ENCODE measurements around the gene MIEN1.
A peak's percentile ranks its signal among the peaks of the same experiment; 100 is the strongest.
"Not testable (repeated sequence)": the region's sequence is repeated elsewhere in the genome, so short reads cannot be mapped to it uniquely, and the experiment has no call there.

MIEN1 gene

DNA sequence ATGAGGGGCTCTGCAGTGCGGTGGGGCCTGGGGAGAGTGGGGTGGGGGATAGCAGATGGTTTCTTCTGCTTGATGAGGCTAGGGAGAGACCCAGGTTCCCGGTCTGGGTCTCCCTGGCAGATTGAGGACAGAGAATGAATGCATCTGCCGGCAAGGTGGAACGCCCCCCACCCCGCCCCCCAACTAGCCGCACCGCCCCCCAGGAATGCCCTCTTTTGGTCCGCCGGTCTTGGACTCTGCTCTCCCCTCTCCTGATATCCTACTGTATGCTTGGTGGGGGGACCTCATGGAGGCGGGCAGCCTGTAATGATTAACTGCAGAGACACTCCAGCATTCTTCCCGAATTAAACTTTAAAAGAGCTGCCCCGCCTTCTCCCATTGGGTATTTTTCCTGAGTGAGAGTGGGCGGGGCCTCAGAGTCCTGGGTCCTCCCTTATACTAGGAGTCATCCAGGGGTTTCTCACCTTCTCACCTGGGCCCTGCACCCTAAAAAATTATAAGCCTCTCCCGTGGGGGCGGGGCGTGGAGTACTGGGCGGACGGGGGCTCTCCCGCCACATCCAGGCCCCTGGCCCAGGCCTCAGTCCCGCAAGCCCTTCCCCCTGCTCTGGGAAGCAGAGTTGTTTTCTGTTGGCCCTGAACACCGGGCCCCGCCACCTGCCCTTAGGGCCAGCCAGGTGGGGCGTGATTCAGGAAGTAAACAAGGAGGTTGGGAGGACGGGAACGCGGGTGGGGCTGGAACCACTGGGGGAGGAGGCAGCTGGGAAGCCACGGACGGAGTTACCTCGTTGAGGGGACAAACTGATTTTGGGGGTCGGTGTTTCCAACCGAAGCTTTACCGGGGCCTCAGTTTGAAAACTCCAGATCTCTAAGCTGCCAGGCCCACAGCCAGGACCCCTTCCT is 8.9 kb upstream of the MIEN1 start:
- DNase-seq, result peak; percentile 48

DNA sequence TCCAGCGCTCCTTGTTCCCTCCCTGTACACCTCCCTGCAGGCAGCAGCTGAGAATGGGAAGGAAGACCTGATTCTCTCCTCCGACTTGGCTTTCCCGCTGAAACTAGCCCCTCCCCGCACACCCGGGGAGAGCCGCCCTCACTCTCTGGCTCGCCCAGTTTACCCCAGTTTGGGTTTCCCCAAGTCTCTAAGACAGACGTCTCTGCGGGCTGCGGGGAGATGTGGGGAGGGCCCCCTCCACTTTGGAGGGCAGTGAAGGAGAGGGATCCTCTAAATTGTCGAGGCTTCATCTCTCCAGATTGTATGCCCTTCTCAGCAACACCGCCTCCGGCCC is 8.2 kb upstream of the MIEN1 start:
- DNase-seq, result peak; percentile 43

DNA sequence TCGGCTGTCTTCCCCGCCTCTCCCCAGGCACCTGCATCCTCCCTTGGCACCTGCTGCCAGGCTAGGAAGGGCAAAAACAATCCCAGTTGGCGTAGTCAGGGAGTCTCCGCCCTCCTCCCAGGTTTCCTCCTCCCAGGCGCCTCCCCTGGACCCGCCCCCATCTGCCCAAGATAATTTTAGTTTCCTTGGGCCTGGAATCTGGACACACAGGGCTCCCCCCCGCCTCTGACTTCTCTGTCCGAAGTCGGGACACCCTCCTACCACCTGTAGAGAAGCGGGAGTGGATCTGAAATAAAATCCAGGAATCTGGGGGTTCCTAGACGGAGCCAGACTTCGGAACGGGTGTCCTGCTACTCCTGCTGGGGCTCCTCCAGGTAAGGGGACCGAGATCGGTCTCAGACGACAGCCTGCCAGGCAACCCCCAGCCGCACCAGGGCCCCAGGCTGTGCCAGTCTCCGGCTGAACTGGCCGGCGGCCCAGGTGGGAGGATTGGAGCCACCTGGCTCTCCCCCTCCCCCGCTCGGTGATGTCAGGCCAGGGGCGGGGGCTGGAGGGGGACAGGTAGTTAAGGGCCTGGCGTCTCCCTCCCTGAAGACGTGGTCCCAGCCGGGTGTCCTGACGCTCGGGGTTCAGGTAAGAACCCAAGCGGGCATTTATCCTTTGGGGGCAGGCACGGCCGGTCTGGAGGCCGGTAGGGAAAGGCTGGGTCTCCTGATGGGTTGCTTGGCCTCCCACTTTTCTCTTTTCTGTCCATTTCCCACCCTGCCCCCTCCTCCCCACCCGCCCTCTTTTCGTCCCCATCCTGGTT is 7.6 kb upstream of the MIEN1 start, which contains the start of gene GRB7:
Gene GRB7, plus strand, starts transcription at position 179 of the 808 bp plus-strand sequence. CDS start 4,364 bp downstream, outside the sequence.
- peak; percentile 84 for DNase-seq

DNA sequence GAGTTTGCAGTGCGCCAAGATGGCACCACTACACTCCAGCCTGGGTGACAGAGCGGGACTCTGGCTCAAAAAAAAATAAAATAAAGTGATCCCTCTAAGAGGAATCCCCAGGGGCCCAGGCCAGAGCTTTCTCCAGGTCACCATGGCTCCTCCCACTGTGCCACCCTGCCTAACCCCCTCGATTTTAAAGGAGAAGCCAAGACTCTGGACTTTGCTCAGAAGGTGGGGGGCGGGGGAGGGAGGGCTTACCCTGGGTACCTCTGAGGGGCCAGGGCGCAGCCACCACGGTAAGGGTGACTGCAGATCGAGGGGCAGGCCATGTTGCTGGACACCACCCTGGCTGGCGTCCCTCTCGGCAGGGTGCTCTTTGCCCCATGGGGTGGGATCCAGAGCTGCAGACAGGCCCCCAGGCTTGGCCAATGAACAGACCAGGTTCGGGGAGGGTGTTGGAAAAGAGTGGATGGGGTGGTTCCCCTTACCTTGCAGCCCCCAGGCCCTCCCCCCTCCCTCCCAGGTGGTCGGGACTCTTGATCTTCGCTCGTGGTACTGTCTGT is 7.0 kb upstream of the MIEN1 start:
- no peak for DNase-seq

DNA sequence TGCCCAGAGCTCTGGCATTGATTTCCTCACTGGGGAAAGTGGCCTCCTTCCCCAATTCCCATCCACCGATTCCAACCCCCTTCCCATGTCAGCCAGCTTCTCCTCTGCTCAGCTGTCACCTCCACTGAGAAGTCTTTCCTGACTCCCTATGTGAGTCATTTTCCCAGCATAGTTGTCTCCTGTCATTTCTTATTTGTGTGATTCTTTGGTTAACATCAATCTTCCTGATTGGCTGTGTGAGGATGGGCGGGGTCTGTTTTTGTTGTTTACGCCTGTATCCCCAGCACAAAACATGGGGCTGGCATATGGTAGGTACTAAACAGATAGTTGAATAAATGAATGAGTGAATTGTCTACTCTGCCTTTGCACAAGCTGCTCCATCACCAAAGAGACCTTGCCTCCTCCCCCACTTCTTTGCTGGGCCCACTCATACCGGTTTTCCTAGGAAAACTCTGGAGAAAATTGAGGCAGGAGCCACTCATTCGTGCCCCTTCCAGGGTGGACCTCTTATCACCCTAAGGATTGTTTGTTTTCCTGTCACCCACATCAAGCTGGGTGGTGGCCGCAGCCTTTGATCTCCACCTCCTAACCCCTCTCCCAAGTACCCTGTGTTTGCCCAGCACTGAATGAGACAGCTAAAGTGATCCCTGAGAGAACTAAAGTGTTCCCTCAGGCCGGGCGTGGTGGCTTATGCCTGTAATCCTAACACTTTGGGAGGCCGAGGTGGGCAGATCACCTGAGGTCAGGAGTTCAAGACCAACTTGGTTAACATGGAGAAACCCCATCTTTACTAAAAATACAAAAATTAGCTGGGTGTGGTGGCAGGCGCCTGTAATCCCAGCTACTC is 6.2 kb upstream of the MIEN1 start:
- no peak for DNase-seq

DNA sequence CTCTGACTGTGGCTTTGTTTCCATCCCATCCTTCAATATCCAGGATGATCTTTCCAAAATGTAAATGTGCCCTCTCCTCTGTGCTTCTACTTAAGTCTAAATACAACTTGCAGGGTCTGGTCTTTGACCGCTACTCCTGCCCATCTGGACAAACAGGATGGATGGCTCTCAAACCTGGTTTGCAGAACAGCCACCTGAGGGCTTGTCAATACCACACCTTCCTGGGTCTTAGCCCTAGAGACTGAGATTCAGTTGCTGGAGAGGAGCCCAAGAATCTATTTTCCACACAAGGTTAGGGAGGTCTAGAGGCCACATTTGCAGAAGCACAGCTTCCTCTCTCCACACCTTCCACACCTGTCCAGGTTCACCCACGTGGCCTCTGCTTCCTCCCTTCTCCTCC is 5.5 kb upstream of the MIEN1 start:
- DNase-seq, result no peak

DNA sequence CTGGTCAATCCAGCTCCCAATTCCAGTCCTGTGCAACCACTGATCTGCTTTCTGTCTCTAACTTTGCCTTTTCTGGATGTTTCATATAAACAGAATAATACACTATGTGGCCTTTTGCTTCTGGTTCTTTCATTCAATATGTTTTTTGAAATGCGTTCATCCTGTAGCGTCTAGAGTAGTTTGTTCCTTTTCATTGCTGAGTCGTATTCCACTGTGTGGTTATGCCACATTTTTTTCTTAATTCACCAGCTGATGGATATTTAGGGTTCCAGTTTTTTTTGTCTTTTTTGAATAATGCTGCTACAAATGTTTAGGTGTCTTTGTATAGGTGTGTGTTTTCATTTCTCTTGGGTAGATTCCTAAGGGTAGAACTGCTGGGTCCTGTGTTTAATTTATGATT is 2.3 kb upstream of the MIEN1 start:
- no peak for DNase-seq

DNA sequence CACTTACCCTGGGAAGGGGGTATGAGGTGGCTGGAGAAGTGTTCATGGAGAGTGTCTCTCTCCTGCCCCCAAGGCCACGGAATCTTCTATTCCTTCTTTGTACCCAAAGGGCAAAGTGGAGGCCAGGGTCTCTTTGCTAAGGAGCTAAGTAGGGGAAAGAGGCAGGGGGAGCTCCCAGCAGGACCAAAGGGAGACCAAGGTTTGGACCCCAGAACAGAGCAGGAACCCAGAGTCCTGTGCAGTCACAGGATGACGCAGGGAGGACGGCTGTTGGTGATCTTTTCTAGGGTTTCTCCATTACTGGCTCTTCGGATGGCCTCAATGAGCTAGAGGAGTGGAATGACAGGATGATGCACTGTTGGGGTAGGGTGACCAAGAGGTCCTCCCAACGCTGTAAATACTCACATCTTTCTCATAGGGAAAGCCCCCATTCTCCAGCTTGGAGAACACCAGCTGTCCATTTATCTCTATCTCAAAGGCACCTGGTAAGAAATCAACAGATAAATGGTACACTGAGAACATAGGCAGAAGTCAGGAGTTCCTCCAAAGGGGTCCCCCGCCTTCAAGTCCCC is 966 bp downstream of the MIEN1 start:
- DNase-seq, result no peak

DNA sequence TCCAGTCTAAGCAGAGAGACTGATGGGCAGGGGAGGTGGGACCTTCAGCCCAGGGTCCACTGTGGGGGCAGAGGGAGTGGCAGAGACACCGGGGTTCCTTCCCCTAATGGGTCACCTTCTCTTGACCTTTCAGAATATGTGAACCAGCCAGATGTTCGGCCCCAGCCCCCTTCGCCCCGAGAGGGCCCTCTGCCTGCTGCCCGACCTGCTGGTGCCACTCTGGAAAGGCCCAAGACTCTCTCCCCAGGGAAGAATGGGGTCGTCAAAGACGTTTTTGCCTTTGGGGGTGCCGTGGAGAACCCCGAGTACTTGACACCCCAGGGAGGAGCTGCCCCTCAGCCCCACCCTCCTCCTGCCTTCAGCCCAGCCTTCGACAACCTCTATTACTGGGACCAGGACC is 2.8 kb downstream of the MIEN1 start:
- no peak for DNase-seq

DNA sequence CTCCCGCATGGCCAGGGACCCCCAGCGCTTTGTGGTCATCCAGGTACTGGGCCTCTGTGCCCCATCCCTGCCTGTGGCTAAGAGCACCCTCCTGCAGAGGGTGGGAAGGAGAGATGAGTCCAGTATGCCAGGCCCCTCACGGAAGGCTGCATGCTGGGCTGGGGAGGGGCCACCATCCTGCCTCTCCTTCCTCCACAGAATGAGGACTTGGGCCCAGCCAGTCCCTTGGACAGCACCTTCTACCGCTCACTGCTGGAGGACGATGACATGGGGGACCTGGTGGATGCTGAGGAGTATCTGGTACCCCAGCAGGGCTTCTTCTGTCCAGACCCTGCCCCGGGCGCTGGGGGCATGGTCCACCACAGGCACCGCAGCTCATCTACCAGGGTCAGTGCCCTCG is 3.7 kb downstream of the MIEN1 start:
- no peak for DNase-seq

DNA sequence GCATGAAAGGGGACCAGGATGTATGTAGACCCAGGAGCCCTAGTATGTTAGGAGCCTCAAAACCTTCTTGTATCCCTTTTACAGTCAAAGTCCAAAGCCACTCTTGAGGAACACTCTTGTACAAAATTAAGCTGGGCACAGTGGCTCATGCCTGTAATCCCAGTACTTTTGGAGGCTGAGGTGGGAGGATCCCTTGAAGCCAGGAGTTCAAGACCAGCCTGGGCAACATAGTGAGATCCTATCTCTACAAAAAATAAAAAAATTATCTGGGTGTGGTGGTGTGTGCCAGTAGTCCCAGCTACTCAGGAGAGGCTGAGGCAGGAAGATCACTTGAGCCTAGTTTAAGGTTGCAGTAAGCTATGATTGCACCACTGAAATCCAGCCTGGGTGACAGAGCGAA is 4.4 kb downstream of the MIEN1 start:
- not testable (repeated sequence) for DNase-seq

DNA sequence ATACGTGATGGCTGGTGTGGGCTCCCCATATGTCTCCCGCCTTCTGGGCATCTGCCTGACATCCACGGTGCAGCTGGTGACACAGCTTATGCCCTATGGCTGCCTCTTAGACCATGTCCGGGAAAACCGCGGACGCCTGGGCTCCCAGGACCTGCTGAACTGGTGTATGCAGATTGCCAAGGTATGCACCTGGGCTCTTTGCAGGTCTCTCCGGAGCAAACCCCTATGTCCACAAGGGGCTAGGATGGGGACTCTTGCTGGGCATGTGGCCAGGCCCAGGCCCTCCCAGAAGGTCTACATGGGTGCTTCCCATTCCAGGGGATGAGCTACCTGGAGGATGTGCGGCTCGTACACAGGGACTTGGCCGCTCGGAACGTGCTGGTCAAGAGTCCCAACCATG is 5.6 kb downstream of the MIEN1 start:
- no peak for DNase-seq

DNA sequence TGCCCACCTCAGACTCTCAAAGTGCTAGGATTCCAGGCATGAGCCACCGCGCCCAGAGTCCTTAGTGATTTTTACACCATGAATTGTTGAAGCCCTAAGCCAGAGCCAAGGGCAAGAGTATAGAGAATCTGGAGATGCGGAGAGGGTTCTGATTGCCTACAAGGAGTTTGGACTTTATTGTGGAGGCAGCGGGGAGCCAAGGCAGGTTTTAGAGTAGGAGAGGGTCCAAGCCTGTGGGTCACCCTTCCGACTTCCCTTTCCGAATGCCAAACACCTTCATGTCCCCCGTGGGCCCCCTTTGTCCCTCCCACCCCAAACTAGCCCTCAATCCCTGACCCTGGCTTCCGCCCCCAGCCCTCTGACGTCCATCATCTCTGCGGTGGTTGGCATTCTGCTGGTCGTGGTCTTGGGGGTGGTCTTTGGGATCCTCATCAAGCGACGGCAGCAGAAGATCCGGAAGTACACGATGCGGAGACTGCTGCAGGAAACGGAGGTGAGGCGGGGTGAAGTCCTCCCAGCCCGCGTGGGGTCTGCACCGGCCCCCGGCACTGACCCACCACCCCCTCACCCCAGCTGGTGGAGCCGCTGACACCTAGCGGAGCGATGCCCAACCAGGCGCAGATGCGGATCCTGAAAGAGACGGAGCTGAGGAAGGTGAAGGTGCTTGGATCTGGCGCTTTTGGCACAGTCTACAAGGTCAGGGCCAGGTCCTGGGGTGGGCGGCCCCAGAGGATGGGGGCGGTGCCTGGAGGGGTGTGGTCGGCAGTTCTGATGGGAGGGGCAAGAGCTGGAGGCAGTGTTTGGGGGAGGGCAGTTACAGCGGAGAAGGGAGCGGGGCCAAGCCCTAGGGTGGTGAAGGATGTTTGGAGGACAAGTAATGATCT is 7.1 kb downstream of the MIEN1 start:
- no peak for DNase-seq

DNA sequence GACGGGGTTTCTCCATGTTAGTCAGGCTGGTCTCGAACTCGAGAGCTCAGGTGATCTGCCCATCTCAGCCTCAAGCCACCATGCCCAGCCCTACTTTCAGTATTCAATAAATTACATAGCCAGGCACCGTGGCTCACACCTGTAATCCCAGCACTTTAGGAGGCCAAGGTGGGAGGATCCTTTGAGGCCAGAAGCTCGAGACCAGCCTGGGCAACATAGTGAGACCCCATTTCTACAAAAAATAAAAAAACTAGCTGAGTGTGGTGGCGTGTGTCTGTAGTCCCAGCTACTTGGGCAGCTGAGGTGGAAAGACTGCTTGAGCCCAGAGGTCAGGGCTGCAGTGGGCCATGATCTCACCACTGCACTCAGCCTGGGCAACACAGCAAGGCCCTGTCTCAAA is 8.2 kb downstream of the MIEN1 start:
- DNase-seq, result no peak

DNA sequence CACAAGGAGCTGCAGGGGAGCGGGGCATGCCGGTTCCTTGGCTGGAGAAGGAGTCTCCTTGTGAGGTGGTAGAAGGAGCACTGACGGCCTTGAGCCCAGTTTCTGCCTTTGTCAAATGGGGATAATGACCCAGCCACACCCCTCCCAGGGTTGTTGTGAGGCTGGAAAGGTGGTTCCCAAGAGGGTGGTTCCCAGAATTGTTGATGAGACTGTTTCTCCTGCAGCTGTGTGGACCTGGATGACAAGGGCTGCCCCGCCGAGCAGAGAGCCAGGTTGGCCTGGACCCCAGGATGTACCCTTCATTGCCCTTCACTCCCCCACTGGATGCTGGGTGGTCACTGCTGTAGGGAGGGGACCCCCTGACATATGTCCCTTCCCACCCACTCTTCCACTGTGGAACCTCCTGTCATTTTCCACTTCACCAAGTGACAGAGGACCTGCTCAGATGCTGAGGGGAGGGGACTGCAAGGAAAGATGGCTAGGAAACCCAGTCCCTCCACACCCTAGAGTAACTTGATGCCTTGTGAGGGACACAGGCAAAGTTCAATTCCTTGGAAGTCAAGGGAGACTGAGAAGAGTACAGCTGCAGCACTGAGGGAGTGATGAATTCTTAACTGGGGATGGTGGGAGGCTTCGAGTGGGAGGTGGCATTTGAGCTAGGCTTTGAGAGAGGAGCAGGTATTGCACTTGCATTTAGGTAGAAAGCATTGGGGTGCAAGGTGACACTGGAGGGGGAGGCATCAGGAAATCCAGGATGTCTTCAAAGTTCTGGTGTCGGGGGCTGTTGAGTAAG is 10.6 kb downstream of the MIEN1 start:
- DNase-seq, result no peak

DNA sequence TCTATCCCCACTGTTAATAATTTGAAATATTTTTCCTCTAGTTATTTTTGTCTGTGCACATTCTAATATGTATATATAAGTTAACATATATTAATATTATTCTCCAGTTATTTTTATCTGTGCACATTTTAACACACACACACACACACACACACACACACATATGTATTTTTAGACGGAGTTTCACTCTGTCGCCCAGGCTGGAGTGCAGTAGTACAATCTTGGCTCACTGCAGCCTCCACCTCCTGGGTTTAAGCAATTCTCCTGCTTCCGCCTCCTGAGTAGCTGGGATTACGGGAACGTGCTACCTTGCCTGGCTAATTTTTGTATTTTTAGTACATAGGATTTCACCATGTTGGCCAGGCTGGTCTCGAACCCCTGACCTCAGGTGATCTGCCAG is 12.7 kb downstream of the MIEN1 start:
- DNase-seq, result no peak

DNA sequence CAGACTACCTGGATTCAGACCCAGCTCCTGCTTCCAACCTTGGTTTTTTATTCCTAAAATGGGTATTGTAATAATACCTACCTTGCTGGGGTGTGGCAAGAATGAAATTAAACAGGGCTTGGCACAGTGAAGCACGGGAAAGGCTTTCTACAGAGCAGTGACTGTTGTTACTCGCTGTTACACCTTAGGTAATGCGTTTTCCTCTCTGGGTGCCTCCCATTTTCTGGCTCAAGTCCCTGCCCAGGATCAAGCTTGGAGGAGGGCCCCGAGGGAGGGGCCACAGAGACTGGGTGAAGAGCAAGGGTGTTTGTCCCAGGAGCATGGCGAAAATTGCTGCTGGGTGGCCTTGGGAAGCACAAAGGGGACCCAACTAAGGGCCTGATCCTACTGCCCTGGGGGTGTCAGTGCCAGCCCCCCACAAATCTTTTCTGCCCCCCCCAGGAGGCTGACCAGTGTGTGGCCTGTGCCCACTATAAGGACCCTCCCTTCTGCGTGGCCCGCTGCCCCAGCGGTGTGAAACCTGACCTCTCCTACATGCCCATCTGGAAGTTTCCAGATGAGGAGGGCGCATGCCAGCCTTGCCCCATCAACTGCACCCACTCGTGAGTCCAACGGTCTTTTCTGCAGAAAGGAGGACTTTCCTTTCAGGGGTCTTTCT is 13.3 kb downstream of the MIEN1 start:
- DNase-seq, result no peak

DNA sequence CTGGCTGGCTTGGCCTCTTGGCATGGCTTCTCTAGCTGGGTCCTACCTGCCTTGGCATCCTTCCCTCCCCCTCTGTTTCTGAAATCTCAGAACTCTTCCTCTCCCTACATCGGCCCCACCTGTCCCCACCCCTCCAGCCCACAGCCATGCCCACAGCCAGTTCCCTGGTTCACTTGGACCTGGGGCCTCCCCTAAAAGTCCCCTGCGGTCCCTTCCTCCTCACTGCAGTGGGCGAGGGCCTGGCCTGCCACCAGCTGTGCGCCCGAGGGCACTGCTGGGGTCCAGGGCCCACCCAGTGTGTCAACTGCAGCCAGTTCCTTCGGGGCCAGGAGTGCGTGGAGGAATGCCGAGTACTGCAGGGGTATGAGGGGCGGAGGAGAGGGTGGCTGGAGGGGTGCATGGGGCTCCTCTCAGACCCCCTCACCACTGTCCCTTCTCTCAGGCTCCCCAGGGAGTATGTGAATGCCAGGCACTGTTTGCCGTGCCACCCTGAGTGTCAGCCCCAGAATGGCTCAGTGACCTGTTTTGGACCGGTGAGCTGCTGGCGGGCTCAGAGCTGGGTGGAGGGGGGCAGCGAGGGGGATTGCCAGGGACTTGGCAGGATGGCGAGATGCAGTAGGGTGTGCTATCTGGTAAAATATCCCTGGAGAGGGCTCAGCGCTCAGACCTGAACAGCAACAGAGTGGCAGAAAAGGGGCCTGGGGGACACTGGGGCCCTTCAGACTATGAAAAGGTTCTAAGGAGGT is 14.1 kb downstream of the MIEN1 start:
- DNase-seq, result no peak

DNA sequence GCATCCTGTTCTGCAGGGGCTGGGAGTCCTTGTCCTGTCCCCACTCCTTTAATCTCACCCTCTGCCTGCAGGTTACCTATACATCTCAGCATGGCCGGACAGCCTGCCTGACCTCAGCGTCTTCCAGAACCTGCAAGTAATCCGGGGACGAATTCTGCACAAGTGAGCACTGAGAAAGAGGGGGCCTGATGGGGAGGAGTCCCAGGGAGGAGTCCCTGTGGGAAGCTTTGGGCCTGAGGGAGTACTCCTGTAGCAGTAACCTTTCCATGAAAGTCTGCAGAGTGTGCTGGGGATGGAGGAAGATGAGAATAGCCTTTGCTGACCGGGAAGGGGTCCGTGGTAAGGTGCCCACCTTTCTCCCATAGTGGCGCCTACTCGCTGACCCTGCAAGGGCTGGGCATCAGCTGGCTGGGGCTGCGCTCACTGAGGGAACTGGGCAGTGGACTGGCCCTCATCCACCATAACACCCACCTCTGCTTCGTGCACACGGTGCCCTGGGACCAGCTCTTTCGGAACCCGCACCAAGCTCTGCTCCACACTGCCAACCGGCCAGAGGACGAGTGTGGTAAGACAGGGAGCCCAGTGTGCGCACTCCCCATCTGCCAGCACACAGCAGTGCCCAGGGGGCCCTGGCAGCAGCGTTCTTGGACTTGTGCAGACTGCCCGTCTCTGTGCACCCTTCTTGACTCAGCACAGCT is 14.8 kb downstream of the MIEN1 start:
- no peak for DNase-seq

Data from NCI-H2171 (cell line).